GM21576 (cell line): ENCODE data around the gene AHNAK.
A peak's percentile ranks its signal among the peaks of the same experiment; 100 is the strongest.
"Not testable (repeated sequence)": the region's sequence is repeated elsewhere in the genome, so short reads cannot be mapped to it uniquely, and the experiment has no call there.

ENCODE experiments used
- ATAC-seq: cut with Tn5 transposase; IDR thresholded peaks from one replicate; pipeline ENCODE4 v1.9.1; 2021; ENCODE audit warnings: mild to moderate bottlenecking, moderate library complexity; ENCODE audit not compliant: unreplicated experiment

Gene AHNAK

GRCh38 chr11:62572431-62572830, 25.8 kb upstream of the AHNAK start:
- ATAC-seq, result no peak

GRCh38 chr11:62571493-62571892, 24.9 kb upstream of the AHNAK start:
- not testable (repeated sequence) for ATAC-seq

GRCh38 chr11:62570903-62571302, 24.3 kb upstream of the AHNAK start:
- not testable (repeated sequence) for ATAC-seq

DNA sequence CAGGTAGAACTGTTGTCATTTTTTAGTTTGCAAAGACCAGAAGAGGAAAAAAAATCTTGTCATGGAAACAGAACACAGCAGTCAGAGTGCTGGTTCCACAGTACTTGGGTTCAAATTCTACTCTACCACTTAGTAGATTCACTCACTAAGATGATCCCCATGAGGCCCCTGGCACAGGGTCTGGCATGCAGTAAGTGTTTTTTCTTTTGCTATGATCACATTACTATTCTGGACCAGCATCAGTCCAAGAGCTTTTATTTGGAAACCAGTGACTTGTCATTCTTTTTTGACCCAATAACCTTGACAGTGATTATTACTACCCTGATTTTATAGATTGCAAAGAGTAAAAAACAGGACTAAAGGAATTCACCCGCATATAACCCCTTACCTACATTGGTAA, 23.0 kb upstream of the AHNAK start:
- no peak for ATAC-seq

DNA sequence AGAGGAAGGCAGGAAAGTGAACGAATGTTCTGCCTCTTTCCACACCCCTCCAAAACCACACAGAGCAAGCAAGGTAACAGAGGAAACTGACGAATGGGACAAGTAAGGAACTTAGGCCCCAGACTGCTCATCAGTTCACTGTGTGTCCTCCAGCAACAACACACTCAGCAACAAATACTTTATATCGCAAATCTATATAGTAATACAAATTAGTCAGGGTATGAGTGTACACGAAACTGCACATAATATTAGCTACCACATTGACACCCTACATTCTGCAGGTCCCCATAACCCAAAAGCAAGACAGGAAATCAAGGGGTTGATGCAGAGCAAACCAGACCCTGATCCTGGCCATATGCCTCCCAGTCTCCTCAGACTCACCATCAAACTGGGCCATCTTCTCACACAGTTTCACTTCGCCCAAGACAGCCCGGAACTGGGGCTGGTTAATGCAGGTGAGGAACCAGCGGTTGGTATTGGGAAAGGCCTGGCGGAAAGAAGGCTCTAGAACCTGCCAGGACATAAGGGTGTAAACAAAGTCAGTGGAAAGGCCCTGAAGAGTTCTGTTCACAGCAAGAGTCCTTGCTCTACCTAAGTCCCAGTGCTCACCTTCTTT, 20.5 kb upstream of the AHNAK start:
- ATAC-seq, result no peak

DNA sequence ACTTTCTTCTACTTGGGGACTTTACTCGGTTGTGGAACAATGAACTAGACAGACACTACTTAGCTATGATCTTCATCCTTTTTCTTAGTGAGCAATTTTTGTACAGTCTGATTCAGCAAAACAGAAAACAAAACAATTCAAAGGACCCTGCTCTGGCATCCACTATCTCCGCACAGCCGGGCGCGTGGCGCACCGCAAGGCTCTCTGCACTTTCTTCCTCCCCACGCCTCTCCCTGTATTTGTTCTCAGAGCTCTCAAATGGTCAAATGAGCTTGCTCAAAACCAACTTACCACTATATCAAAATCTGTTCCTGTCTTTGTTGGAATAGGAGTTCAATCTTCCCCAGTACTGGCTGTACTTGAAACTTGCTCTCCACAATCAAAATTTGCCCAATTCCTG, 19.6 kb upstream of the AHNAK start:
- ATAC-seq, result no peak

- no peak for ATAC-seq
Measured at GRCh38 chr11:62565100-62565802, 18.6 kb upstream of the AHNAK start.

GRCh38 chr11:62561677-62562230, 15.1 kb upstream of the AHNAK start:
- ATAC-seq, result not testable (repeated sequence)

- ATAC-seq, result no peak
Measured at GRCh38 chr11:62560566-62561103, 14.0 kb upstream of the AHNAK start.

DNA sequence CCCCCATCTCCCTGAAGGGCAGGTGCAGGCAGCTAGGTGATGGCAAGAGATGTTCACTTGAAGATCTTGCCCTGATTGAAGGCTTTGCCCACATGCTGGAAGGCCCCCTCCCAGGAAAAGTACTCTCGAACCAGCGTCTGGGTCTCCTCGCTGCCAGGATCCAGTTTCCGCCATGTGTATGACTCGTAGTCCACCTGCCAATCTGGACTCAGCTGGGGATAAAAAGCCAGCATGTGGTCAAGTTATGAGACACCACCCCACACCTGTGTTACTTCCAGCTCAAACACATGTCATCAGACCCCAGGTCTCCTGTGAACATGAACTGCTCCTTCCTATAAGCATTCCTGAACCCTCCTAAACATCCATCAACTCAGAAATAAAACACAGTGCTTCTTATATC, 13.0 kb upstream of the AHNAK start:
- ATAC-seq, result not testable (repeated sequence)

DNA sequence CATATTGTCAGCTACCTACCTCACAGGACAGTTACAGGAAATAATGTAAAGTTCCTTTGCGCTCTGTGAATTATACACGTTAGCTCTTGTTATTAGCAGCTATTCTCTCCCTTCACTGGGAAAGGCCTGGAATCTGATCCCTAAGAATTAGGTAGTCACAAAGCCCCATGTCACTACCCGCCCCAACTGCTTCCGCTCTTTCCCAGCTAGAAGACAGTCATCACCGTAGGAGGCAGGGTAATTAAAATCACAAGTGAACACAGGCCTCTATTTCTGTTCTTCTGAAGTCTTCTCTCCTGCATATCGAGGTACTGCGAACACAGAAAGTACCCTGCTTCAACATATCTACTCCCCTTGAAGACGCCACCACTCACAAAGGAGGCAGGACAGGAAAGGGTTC, 12.6 kb upstream of the AHNAK start:
- ATAC-seq, result no peak

- ATAC-seq, result no peak
Measured at GRCh38 chr11:62558669-62559068, 12.1 kb upstream of the AHNAK start.

- ATAC-seq, result peak; percentile 26
Measured at GRCh38 chr11:62556875-62557631, 10.4 kb upstream of the AHNAK start.

GRCh38 chr11:62556108-62556874, 9.7 kb upstream of the AHNAK start:
- peak; percentile 39 for ATAC-seq

DNA sequence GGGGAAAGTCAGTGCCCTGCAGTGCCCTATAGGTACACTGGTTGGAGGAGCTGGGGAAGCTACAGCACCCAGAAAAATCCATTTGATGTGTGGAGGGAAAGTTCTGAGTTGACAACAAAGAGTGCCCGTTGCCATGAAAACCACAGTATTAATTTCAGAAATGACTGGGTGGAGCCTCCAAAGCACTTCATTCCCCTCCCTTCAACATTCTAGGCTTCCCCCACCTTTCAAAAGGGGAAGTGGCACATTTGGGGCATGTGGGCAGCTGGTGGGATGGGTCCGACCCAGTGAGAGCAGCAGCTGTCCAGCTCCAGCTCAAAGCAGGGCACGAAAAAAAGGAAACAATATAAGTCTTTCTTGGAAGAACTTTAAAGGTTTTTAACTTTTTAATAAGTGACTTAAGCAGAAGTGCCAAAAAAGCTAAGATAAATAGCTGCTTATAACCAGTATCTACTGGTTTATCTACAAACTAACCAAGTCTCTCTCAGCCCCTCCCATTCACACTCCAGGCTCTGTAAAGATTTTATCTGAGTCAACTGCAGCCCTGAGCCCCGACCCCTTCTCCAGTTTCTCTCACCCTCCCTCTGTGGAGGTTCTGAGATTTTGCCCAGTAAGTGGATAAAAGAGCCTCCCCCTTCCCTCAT, 9.0 kb upstream of the AHNAK start:
- peak; percentile 23 for ATAC-seq

GRCh38 chr11:62554387-62555167, 8.0 kb upstream of the AHNAK start:
- ATAC-seq, result no peak

DNA sequence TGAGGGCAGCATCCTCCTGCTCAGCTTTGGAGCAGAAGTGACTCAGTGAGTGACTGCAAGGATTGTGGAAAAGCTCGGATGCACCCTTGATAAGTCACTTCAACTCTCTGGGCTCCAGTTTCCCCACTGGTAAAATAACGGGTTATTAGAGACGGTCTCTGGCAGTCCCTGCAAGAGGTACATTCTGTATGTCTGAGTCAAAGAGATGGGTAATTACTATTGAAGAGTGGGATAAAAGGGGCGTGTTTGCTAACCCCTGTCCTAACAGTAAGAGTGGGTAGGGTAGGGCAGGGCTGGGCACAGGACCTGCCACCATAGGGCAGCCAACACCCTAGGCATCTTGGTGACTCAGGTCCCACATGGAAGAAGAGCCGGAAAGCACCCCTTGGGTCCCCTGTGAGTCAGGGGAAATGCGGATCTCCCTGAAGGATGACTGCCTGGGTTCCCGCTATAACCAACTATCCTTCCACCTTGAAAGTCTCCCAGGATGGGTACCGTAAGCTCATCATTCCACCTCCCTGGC, 7.3 kb upstream of the AHNAK start:
- no peak for ATAC-seq

GRCh38 chr11:62553080-62553838, 6.7 kb upstream of the AHNAK start:
- ATAC-seq, result no peak
